Liver (tissue), 9 donors: ENCODE measurements around the gene SLC22A31. TPM values are rescaled to one million over a fixed set of nuclear protein-coding genes. Genes with fewer than 3 reads are reported as not detected.

Experiments
- DNase-seq: peaks from one replicate; pipeline ENCODE4 v3.0.0-alpha.2; 2017; ENCODE audit warnings: low spot score
- H3K27ac ChIP-seq, 2 donors: one replicate each; pipeline ENCODE4 v1.7.0; 2013; ENCODE audit warnings: inconsistent platforms in 2 of 2, low read length in 2 of 2, control low read depth in 1 of 2, low read depth in 1 of 2, mild to moderate bottlenecking in 1 of 2
- H3K27me3 ChIP-seq, 4 donors: one replicate each; pipeline versions ENCODE4 v1.6.1 to v1.7.0; 2013; ENCODE audit warnings: low read length in 3 of 4, inconsistent platforms in 1 of 4, mild to moderate bottlenecking in 1 of 4, moderate library complexity in 1 of 4; ENCODE audit not compliant: control insufficient read depth in 4 of 4, insufficient read depth in 4 of 4
- H3K36me3 ChIP-seq, 4 donors: one replicate each; pipeline versions ENCODE4 v1.6.1 to v1.7.0; 2013; ENCODE audit warnings: low read length in 3 of 4, mild to moderate bottlenecking in 3 of 4, low read depth in 1 of 4, moderate library complexity in 1 of 4; ENCODE audit not compliant: control insufficient read depth in 4 of 4, insufficient read depth in 3 of 4
- H3K4me1 ChIP-seq, 4 donors: one replicate each; pipeline versions ENCODE4 v1.6.1 to v1.7.0; 2013; ENCODE audit warnings: low read length in 3 of 4, mild to moderate bottlenecking in 3 of 4, moderate library complexity in 1 of 4; ENCODE audit not compliant: control insufficient read depth in 4 of 4, insufficient read depth in 4 of 4
- H3K4me3 ChIP-seq, 3 donors: one replicate each; pipeline versions ENCODE4 v1.6.1 to v1.7.0; 2013; ENCODE audit warnings: low read length in 3 of 3, control low read depth in 1 of 3, low read depth in 1 of 3, mild to moderate bottlenecking in 1 of 3
- H3K9ac ChIP-seq, 2 donors: one replicate each; pipeline ENCODE4 v1.7.0; 2013; ENCODE audit warnings: low read length in 2 of 2, mild to moderate bottlenecking in 2 of 2, moderate library complexity in 2 of 2, control low read depth in 1 of 2, low read depth in 1 of 2
- H3K9me3 ChIP-seq, 4 donors: one replicate each; pipeline versions ENCODE4 v1.6.1 to v1.7.0; 2013; ENCODE audit warnings: low read length in 3 of 4; ENCODE audit not compliant: control insufficient read depth in 4 of 4
- ATF3 ChIP-seq: IDR thresholded peaks from 2 replicates; pipeline ENCODE4 v1.6.1; 2016; ENCODE audit warnings: antibody characterized with exemption
- CTCF ChIP-seq: fragments of 150-350 bp; IDR thresholded peaks from 2 replicates; pipeline ENCODE4 v1.5.1; 2017; ENCODE audit warnings: improper control_type of control experiment, low read depth, low read length; ENCODE audit not compliant: missing input control
- EGR1 ChIP-seq, 2 donors: IDR thresholded peaks; 2 replicates each; pipeline ENCODE4 v1.6.1; 2016 to 2018; ENCODE audit warnings: antibody characterized with exemption in 2 of 2, low read depth in 2 of 2
- FOXA1 ChIP-seq: IDR thresholded peaks from 2 replicates; pipeline ENCODE4 v1.6.1; 2016; ENCODE audit warnings: antibody characterized with exemption
- FOXA2 ChIP-seq: IDR thresholded peaks from 2 replicates; pipeline ENCODE4 v1.6.1; 2016; ENCODE audit warnings: antibody characterized with exemption
- GABPA ChIP-seq, 2 donors: IDR thresholded peaks in 1 of 2; conservative IDR thresholded peaks in 1 of 2; 2 replicates each; pipeline ENCODE4 v1.6.1; 2016; ENCODE audit warnings: antibody characterized with exemption in 2 of 2, mild to moderate bottlenecking in 1 of 2, moderate library complexity in 1 of 2
- HNF4A ChIP-seq, 2 donors: conservative IDR thresholded peaks; 2 replicates each; pipeline ENCODE4 v1.6.1; 2016; ENCODE audit warnings: antibody characterized with exemption in 2 of 2, mild to moderate bottlenecking in 2 of 2
- HNF4G ChIP-seq: IDR thresholded peaks from 2 replicates; pipeline ENCODE4 v1.6.1; 2016; ENCODE audit warnings: antibody characterized with exemption
- JUND ChIP-seq, 2 donors: IDR thresholded peaks; 2 replicates each; pipeline ENCODE4 v1.6.1; 2016; ENCODE audit warnings: antibody characterized with exemption in 2 of 2
- MAX ChIP-seq: IDR thresholded peaks from 2 replicates; pipeline ENCODE4 v1.6.1; 2016; ENCODE audit warnings: antibody characterized with exemption
- NR2F2 ChIP-seq: IDR thresholded peaks from 2 replicates; pipeline ENCODE4 v1.6.1; 2016; ENCODE audit warnings: antibody characterized with exemption
- RAD21 ChIP-seq, 2 donors: IDR thresholded peaks; 2 replicates each; pipeline ENCODE4 v1.6.1; 2016; ENCODE audit warnings: antibody characterized with exemption in 2 of 2, mild to moderate bottlenecking in 2 of 2
- REST ChIP-seq: IDR thresholded peaks from 2 replicates; pipeline ENCODE4 v1.6.1; 2016; ENCODE audit warnings: antibody characterized with exemption, mild to moderate bottlenecking
- RXRA ChIP-seq, 2 donors: IDR thresholded peaks; 2 replicates each; pipeline ENCODE4 v1.6.1; 2017 to 2018; ENCODE audit warnings: antibody characterized with exemption in 2 of 2, mild to moderate bottlenecking in 1 of 2
- SP1 ChIP-seq: IDR thresholded peaks from 2 replicates; pipeline ENCODE4 v1.6.1; 2018; ENCODE audit warnings: antibody characterized with exemption, mild to moderate bottlenecking
- TAF1 ChIP-seq: conservative IDR thresholded peaks from 2 replicates; pipeline ENCODE4 v1.6.1; 2016; ENCODE audit warnings: antibody characterized with exemption, mild to moderate bottlenecking
- YY1 ChIP-seq: IDR thresholded peaks from 2 replicates; pipeline ENCODE4 v1.6.1; 2016; ENCODE audit warnings: antibody characterized with exemption, mild to moderate bottlenecking
- ZBTB33 ChIP-seq: IDR thresholded peaks from 2 replicates; pipeline ENCODE4 v1.6.1; 2016; ENCODE audit warnings: antibody characterized with exemption
- WGBS: extraction: QIAGEN DNeasy Blood & Tissue Kit; methylation state at CpG from one replicate; pipeline ENCODE4 v1.1.7; 2013; 5-methylcytosine and 5-hydroxymethylcytosine counted together
- polyA plus RNA-seq, 2 donors: library from polyadenylated mRNA; stranded (reverse) in 1 of 2; unstranded in 1 of 2; fragments of 200-250 nt in 1 of 2; fragments of >200 nt in 1 of 2; fragmentation: Nextera tagmentation in 1 of 2; extraction: Ambion mirVana in 1 of 2; gene quantifications; one replicate each; pipeline versions ENCODE4 v1.2.1 to v1.2.3, GENCODE V29; 2013 to 2015
- total RNA-seq, 2 donors: library from RNA; depleted of rRNA; stranded (reverse); fragments of >200 nt; gene quantifications; one replicate each; pipeline ENCODE4 v1.2.3, GENCODE V29; 2014
- donor health status: healthy.
- donor health status: healthy.
- donor health status: healthy.
- donor health status: healthy.
- donor health status: healthy.

SLC22A31 gene
- total and polyA plus RNA-seq, 4 donors = 0.15 to 0.50 (median 0.48) TPM; not detected in 1

- Histone ChIP-seq H3K4me1 (peaks cover 4 to 8% (median 6%) of the 10 kb centered on the region in 4 donors), H3K9me3 (no peaks in the 10 kb centered on the region), H3K36me3 (no peaks in the 10 kb centered on the region), H3K27me3 (no peaks in the 10 kb centered on the region), H3K4me3 (peak overlapping the region; percentile 84 to 98 (median 96)), H3K27ac (peak overlapping the region; percentile 99 to 100), H3K9ac (peak overlapping the region; percentile 97 to 99)
- 6% methylated on average over 38 of the region's 39 CpGs for WGBS
- peak; percentile 71 for DNase-seq
- TF ChIP-seq RXRA (IDR thresholded peaks at IDR 0.05) (peak; percentile 25 to 53), FOXA2 (no peak), SP1 (peak; percentile 37), ATF3 (no peak), GABPA (IDR thresholded peaks at IDR 0.05 in 1 of 2, conservative IDR thresholded peaks at IDR 0.05 in 1 of 2) (peak; percentile 98 to 100), HNF4A (conservative IDR thresholded peaks at IDR 0.05) (peak; percentile 5 to 11), EGR1 (IDR thresholded peaks at IDR 0.05; ENCODE audit: low read depth in 2 of 2) (peak in 1 of 2 donors; percentile 78), MAX (peak; percentile 36), NR2F2 (no peak)
These were observed 41.1 kb upstream of the SLC22A31 start for GRCh38 chr16:89241187-89242007.

- no peak overlapping the region for H3K9ac ChIP-seq
- no peak for DNase-seq
- peaks cover 0 to 13% (median 5%) of the 10 kb centered on the region in 4 donors for H3K36me3 ChIP-seq
- no peak overlapping the region for H3K4me3 ChIP-seq
- no peaks in the 10 kb centered on the region for H3K27me3 ChIP-seq
- TF ChIP-seq TAF1 (no peak), REST (no peak), ATF3 (no peak), GABPA (IDR thresholded peaks at IDR 0.05 in 1 of 2, conservative IDR thresholded peaks at IDR 0.05 in 1 of 2) (no peak), RAD21 (IDR thresholded peaks at IDR 0.05) (no peak), HNF4G (no peak), YY1 (no peak), FOXA2 (no peak), JUND (IDR thresholded peaks at IDR 0.05) (no peak), EGR1 (IDR thresholded peaks at IDR 0.05; ENCODE audit: low read depth in 2 of 2) (no peak), FOXA1 (no peak), HNF4A (conservative IDR thresholded peaks at IDR 0.05) (no peak), RXRA (IDR thresholded peaks at IDR 0.05) (no peak), NR2F2 (no peak), MAX (no peak), CTCF (no peak), SP1 (no peak), ZBTB33 (no peak)
- 94% methylated on average over 3 of the region's 3 CpGs for WGBS
- peaks cover 0 to 4% (median 2%) of the 10 kb centered on the region in 4 donors for H3K9me3 ChIP-seq
- H3K27ac ChIP-seq = no peak overlapping the region
- H3K4me1 ChIP-seq = peaks cover 4 to 6% (median 5%) of the 10 kb centered on the region in 4 donors
These were observed 37.4 kb upstream of the SLC22A31 start for GRCh38 chr16:89237733-89238132.
